LNCAP (cell line): ENCODE data around the gene PNLDC1.

ENCODE experiments used
- CTCF ChIP-seq: fragments of 450-650 bp; IDR thresholded peaks from 2 replicates; pipeline ENCODE4 v1.5.1; 2017; ENCODE audit warnings: mild to moderate bottlenecking

Gene PNLDC1

GRCh38 chr6:159766906-159767305 is 33.2 kb upstream of the PNLDC1 start:
- TF ChIP-seq CTCF, result no peak

- no peak for TF ChIP-seq CTCF
Observed at GRCh38 chr6:159769470-159769869, 30.6 kb upstream of the PNLDC1 start.

GRCh38 chr6:159772196-159772595 is 27.9 kb upstream of the PNLDC1 start:
- no peak for TF ChIP-seq CTCF

- TF ChIP-seq CTCF, result no peak
Observed at GRCh38 chr6:159777240-159777904, 22.7 kb upstream of the PNLDC1 start.

GRCh38 chr6:159778131-159778530 is 21.9 kb upstream of the PNLDC1 start:
- TF ChIP-seq CTCF, result no peak

GRCh38 chr6:159778542-159779103 is 21.5 kb upstream of the PNLDC1 start:
- no peak for TF ChIP-seq CTCF

- no peak for TF ChIP-seq CTCF
Observed at GRCh38 chr6:159788276-159788675, 11.8 kb upstream of the PNLDC1 start.
